Psoas muscle (tissue), 8 donors: Measurements from ENCODE around the gene ELMO1. TPM values are rescaled to one million over a fixed set of nuclear protein-coding genes. Genes with fewer than 3 reads are reported as not detected.

ENCODE experiments used
- ATAC-seq, 4 donors: fragments of 200-7000 bp; cut with Tn5 transposase; one replicate each; pipeline ENCODE4 v1.9.1; 2020; ENCODE audit warnings: moderate library complexity in 3 of 4, mild to moderate bottlenecking in 2 of 4
- DNase-seq, 2 donors: peaks; one replicate each; pipeline ENCODE4 v3.0.0-alpha.2; 2020
- H3K27ac ChIP-seq: fragments of 200-600 bp; one replicate; pipeline ENCODE4 v1.8.0; 2022
- H3K27me3 ChIP-seq, 3 donors: fragments of 200-600 bp in 1 of 3; one replicate each; pipeline versions ENCODE4 v1.6.1 to v1.8.0; 2013 to 2022; ENCODE audit warnings: low read length in 2 of 3, mild to moderate bottlenecking in 2 of 3, moderate library complexity in 1 of 3; ENCODE audit not compliant: insufficient read depth in 3 of 3
- H3K36me3 ChIP-seq, 2 donors: fragments of 200-600 bp in 1 of 2; one replicate each; pipeline versions ENCODE4 v1.6.1 to v1.8.0; 2013 to 2022; ENCODE audit warnings: low read depth in 1 of 2, mild to moderate bottlenecking in 1 of 2, moderate library complexity in 1 of 2; ENCODE audit not compliant: insufficient read depth in 1 of 2
- H3K4me1 ChIP-seq: fragments of 200-600 bp; one replicate; pipeline ENCODE4 v1.8.0; 2022
- H3K4me3 ChIP-seq: fragments of 200-600 bp; one replicate; pipeline ENCODE4 v1.8.0; 2022; ENCODE audit warnings: mild to moderate bottlenecking
- H3K9me3 ChIP-seq: fragments of 200-600 bp; one replicate; pipeline ENCODE4 v1.8.0; 2022
- WGBS, 3 donors: extraction: QIAGEN DNeasy Blood & Tissue Kit; methylation state at CpG; one replicate each; pipeline versions ENCODE4 v1.1.6 to v1.1.7; 2013; 5-methylcytosine and 5-hydroxymethylcytosine counted together
- intact Hi-C, 2 donors: fragments of 100-400 bp; cut with DNase I; formaldehyde crosslinking; loops; one replicate each; pipeline versions ENCODE4 v1.11.0 to v1.14.2; 2022
- polyA plus RNA-seq, 3 donors: library from polyadenylated mRNA; stranded (reverse); fragments of 200-250 nt; gene quantifications; one replicate each; pipeline ENCODE4 v1.2.3, GENCODE V29; 2013
- total RNA-seq, 4 donors: library from RNA; stranded (reverse); fragmentation: NEBNext Ultra II Directional in 2 of 4; extraction: Animal tissue kit (Norgen Biotek cat#: 25700) in 2 of 4; gene quantifications; one replicate each; pipeline versions ENCODE4 v1.2.1 to v1.2.4, GENCODE V29; 2021 to 2023
- TF ChIP-seq, protein P1 (sequence below): fragments of 200-600 bp; IDR thresholded peaks from one replicate; pipeline ENCODE4 v1.8.0; 2022; ENCODE audit warnings: antibody characterized with exemption
- donor health status: healthy with polysubstance abuse.
- donor health status: DM: no; HTN: no; CAD: no; lungs with moderate emphysema.
- donor health status: Bipolar disorder and iron deficiency.
- donor health status: healthy.
- donor health status: DM: yes; HTN: yes; CAD: no.
- donor health status: DM: no; HTN: no; CAD: no.
- donor health status: DM: no; HTN: no; CAD: no.
- donor health status: DM: yes; HTN: yes; CAD: no.

ELMO1 gene
- total and polyA plus RNA-seq, 7 donors: 2.8 to 8.1 (median 6.9) TPM

- H3K36me3 ChIP-seq: no peaks in the 10 kb centered on the region
- ATAC-seq: no peak
- DNase-seq: no peak
- no peak overlapping the region for H3K27ac ChIP-seq
- intact Hi-C loops: no loop called here
- 90 to 95% (median 94%) methylated on average over 1 of the region's 1 CpG for WGBS, 3 donors
- H3K4me3 ChIP-seq: no peak overlapping the region
- H3K9me3 ChIP-seq: no peaks in the 10 kb centered on the region
- no peaks in the 10 kb centered on the region for H3K27me3 ChIP-seq
- TF ChIP-seq, protein P1, sequence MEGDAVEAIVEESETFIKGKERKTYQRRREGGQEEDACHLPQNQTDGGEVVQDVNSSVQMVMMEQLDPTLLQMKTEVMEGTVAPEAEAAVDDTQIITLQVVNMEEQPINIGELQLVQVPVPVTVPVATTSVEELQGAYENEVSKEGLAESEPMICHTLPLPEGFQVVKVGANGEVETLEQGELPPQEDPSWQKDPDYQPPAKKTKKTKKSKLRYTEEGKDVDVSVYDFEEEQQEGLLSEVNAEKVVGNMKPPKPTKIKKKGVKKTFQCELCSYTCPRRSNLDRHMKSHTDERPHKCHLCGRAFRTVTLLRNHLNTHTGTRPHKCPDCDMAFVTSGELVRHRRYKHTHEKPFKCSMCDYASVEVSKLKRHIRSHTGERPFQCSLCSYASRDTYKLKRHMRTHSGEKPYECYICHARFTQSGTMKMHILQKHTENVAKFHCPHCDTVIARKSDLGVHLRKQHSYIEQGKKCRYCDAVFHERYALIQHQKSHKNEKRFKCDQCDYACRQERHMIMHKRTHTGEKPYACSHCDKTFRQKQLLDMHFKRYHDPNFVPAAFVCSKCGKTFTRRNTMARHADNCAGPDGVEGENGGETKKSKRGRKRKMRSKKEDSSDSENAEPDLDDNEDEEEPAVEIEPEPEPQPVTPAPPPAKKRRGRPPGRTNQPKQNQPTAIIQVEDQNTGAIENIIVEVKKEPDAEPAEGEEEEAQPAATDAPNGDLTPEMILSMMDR: no peak
- no peaks in the 10 kb centered on the region for H3K4me1 ChIP-seq
These were observed 199.4 kb downstream of the ELMO1 start for GRCh38 chr7:37249240-37249639.

- H3K27ac ChIP-seq: no peak overlapping the region
These were observed 200.2 kb downstream of the ELMO1 start for GRCh38 chr7:37248396-37248861.

DNA sequence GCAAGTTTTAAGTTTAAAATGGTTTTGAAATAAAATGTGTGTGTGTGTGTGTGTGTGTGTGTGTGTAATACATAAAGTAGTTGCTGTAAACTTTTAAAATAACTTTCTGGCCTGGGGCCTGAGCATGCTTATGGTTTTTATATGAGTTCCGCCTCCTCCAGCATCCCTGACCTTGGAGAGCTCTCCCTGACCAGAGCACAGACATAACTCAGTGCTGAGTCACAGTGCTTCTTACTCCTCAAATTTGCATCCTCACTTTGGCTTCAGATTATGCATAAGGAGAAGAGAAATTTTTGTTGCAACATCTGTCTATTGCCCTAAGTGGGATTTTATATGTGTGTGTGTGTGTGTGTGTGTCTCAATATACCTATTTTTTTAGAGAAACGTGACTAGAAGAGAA lies 200.8 kb downstream of the ELMO1 start:
- DNase-seq: no peak
- WGBS, 3 donors: 58 to 64% (median 63%) methylated on average over 2 of the region's 2 CpGs
- no peaks in the 10 kb centered on the region for H3K36me3 ChIP-seq
- H3K4me1 ChIP-seq: no peaks in the 10 kb centered on the region
- TF ChIP-seq, protein P1: no peak
- no peaks in the 10 kb centered on the region for H3K9me3 ChIP-seq
- no peaks in the 10 kb centered on the region for H3K27me3 ChIP-seq
- peak in 3 of 4 donors; percentile 47 to 75 (median 68) for ATAC-seq
- intact Hi-C loops: no loop called here
- no peak overlapping the region for H3K27ac ChIP-seq
- H3K4me3 ChIP-seq: no peak overlapping the region

More at GRCh38 chr7:37248396-37248861, 200.2 kb downstream of the ELMO1 start:
- Histone ChIP-seq H3K9me3 (no peaks in the 10 kb centered on the region), H3K27me3 (no peaks in the 10 kb centered on the region), H3K4me3 (no peak overlapping the region), H3K4me1 (no peaks in the 10 kb centered on the region), H3K36me3 (no peaks in the 10 kb centered on the region)
- 48 to 50% (median 49%) methylated on average over 3 of the region's 3 CpGs for WGBS, 3 donors
- intact Hi-C loops: no loop called here
- ATAC-seq (peak in 2 of 4 donors; percentile 53 to 58), DNase-seq (peak; percentile 21 to 67)
- TF ChIP-seq, protein P1: no peak

DNA sequence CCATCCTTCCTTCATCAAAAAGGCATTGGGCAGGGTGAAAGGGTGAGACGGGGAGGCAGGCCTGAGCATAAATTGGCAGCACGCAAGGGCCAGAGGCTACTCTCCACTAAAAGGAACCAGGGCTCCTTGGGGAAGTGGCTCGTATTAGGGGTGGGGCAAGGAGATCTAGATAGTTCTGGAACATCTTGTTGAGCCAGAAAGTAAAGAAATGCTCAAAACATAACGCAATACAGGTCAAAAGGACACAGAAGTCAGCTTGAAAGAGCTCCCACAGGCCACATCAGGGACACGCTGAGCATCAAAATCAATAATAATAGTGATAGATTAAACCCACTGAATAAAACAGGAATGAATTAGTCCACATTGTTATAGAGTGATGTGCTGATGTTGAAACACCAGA lies 203.1 kb downstream of the ELMO1 start:
- peak in 1 of 4 donors; percentile 59 for ATAC-seq
- WGBS, 3 donors: 82 to 91% (median 88%) methylated on average over 5 of the region's 5 CpGs

More for the DNA sequence above, 203.1 kb downstream of the ELMO1 start:
- intact Hi-C loops: no loop called here
- no peaks in the 10 kb centered on the region for H3K36me3 ChIP-seq
- TF ChIP-seq, protein P1: no peak
- H3K27me3 ChIP-seq: no peaks in the 10 kb centered on the region
- no peak overlapping the region for H3K27ac ChIP-seq
- peak in 1 of 2 donors; percentile 55 for DNase-seq
- H3K4me1 ChIP-seq: no peaks in the 10 kb centered on the region
- H3K4me3 ChIP-seq: no peak overlapping the region
- no peaks in the 10 kb centered on the region for H3K9me3 ChIP-seq
